Mesothelial cell of epicardium (in vitro differentiated cells): ENCODE measurements around the gene EPHA4. TPM values are rescaled to one million over a fixed set of nuclear protein-coding genes. Genes with fewer than 3 reads are reported as not detected.
A peak's percentile ranks its signal among the peaks of the same experiment; 100 is the strongest.

Experiments used
- DNase-seq, 2 experiments: peaks; one replicate each; pipeline ENCODE4 v3.0.0; 2021; ENCODE audit warnings: low spot score in 2 of 2; ENCODE audit not compliant: unreplicated experiment in 2 of 2
- H3K27ac Mint-ChIP-seq: 2 replicates; pipeline ENCODE4 v1.8.0; 2021; ENCODE audit warnings: mixed read lengths
- H3K27me3 Mint-ChIP-seq: 2 replicates; pipeline ENCODE4 v1.8.0; 2021; ENCODE audit warnings: low read depth, mixed read lengths
- H3K36me3 Mint-ChIP-seq: 2 replicates; pipeline ENCODE4 v1.8.0; 2021; ENCODE audit warnings: mixed read lengths
- H3K4me1 Mint-ChIP-seq: 2 replicates; pipeline ENCODE4 v1.8.0; 2021; ENCODE audit warnings: mixed read lengths
- H3K4me3 Mint-ChIP-seq: 2 replicates; pipeline ENCODE4 v1.8.0; 2021; ENCODE audit warnings: mild to moderate bottlenecking, moderate library complexity, mixed read lengths
- H3K9me3 Mint-ChIP-seq: 2 replicates; pipeline ENCODE4 v1.8.0; 2021; ENCODE audit warnings: mixed read lengths
- total RNA-seq: library from RNA; stranded (reverse); gene quantifications from 3 replicates; pipeline ENCODE4 v1.2.1, GENCODE V29; 2021
- TF ChIP-seq, protein P1 (sequence below): fragments of 200-600 bp; sonication (generic); IDR thresholded peaks from one replicate; pipeline ENCODE4 v1.5.0; 2021; ENCODE audit warnings: antibody characterized with exemption; ENCODE audit not compliant: unreplicated experiment

The EPHA4 gene
- total RNA-seq, 1 donor from 2014 or later: 20.5 TPM

DNA sequence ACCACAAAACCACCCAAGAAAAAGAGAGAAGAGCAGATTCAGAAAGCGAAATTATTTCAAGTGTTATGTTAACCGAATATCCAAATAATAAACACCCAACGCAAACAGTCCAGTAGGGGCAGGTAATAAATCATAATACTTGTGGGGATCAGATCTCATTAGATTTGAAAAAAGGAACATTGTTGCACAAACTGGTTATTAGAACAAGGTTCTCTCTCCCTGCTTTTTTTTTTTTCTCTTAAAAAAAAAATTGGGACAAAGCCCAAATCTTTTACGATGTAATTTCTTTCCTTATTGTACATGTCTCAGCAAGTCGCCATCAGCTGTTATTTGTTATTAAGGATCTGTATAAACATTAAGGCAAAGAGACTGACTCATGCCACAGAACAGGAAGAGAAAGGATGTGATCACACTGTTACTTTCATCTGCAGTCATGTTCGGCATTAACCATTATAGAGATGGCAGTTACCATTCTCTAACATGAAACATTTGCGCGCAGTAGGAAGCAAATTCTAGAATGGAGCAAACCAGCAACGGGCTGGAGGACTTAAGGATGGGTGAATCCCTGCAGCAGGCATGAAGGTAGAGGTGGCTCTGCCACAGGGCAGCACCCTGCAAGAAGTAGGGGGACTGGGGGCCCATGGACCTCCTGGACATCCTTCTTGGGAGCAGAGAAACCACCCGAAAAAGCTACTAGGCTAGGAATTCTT is 42.0 kb downstream of the EPHA4 start:
- H3K4me1 Mint-ChIP-seq: peaks cover 44% of the 10 kb centered on the region
- no peaks in the 10 kb centered on the region for H3K36me3 Mint-ChIP-seq
- H3K27ac Mint-ChIP-seq: peak overlapping the region; percentile 21
- TF ChIP-seq, protein P1, sequence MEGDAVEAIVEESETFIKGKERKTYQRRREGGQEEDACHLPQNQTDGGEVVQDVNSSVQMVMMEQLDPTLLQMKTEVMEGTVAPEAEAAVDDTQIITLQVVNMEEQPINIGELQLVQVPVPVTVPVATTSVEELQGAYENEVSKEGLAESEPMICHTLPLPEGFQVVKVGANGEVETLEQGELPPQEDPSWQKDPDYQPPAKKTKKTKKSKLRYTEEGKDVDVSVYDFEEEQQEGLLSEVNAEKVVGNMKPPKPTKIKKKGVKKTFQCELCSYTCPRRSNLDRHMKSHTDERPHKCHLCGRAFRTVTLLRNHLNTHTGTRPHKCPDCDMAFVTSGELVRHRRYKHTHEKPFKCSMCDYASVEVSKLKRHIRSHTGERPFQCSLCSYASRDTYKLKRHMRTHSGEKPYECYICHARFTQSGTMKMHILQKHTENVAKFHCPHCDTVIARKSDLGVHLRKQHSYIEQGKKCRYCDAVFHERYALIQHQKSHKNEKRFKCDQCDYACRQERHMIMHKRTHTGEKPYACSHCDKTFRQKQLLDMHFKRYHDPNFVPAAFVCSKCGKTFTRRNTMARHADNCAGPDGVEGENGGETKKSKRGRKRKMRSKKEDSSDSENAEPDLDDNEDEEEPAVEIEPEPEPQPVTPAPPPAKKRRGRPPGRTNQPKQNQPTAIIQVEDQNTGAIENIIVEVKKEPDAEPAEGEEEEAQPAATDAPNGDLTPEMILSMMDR: no peak
- DNase-seq: no peak
- H3K9me3 Mint-ChIP-seq: no peaks in the 10 kb centered on the region
- no peak overlapping the region for H3K4me3 Mint-ChIP-seq
- H3K27me3 Mint-ChIP-seq: no peaks in the 10 kb centered on the region

DNA sequence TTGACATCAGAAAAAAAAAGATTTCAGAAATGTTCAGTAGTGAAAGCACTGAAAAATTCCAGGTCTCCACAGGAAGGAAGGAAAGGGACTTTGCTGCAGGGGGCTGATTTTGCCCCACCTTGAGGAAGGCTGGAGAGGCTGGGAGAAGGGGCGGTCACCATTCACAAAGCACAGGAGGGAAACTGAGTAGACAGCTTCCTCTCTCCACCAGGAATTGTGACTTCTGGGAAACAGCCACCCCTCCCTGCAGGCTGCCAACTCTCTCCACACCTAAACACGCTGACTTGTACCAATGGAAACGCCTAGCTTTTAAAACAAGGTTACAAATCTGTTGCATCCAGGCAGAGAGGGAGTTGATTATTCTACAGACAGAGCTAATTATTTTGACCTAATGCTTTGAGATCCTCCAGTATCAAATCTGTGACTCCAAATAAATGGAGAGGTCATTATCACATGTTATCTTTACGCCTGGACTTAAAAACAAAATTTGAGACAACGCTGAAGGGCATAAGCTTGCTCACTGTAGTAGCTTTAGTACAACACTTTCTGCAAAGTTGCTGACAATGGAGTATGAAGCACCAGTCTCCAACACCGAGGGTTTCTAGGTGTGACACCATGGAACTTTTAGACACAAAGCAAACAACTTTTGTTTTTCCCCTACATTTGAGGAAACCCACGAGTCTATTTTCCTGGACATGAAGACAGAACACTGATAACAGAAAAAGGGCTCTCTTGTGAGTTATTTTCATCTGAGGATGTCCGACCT is 42.7 kb downstream of the EPHA4 start:
- H3K4me3 Mint-ChIP-seq: no peak overlapping the region
- no peaks in the 10 kb centered on the region for H3K36me3 Mint-ChIP-seq
- peak overlapping the region; percentile 2 for H3K27ac Mint-ChIP-seq
- peaks cover 46% of the 10 kb centered on the region for H3K4me1 Mint-ChIP-seq
- no peak for DNase-seq
- no peaks in the 10 kb centered on the region for H3K27me3 Mint-ChIP-seq
- TF ChIP-seq, protein P1: no peak
- no peaks in the 10 kb centered on the region for H3K9me3 Mint-ChIP-seq

DNA sequence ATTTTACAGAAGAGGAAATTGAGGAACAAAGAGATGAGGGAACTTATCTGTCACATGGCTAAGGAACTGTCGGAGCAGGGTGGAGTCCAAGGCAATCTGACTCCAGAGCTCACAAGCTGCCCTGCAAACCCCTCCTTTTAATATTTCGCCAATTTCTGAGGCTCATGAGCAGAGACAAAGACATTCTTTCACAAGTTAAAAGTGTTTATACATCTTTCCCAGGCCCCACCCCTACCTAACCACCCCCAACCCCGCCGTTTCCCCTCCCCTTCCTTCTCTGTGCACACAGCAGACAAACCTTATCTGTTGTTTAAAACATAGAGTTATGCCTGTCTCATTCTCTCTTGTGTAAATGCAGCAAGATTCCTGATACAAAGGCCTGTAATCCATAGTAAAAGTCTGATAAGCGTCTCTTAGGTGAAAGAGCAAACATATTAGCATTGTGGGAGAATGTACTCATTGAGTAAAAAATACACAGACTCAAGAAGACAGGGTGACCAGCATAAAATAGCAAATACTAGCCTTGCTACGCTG is 44.3 kb downstream of the EPHA4 start:
- Mint-ChIP-seq H3K4me3 (no peak overlapping the region), H3K36me3 (no peaks in the 10 kb centered on the region), H3K27ac (peak overlapping the region; percentile 64), H3K27me3 (no peaks in the 10 kb centered on the region), H3K9me3 (no peaks in the 10 kb centered on the region), H3K4me1 (peaks cover 46% of the 10 kb centered on the region)
- DNase-seq: no peak
- TF ChIP-seq, protein P1: no peak

DNA sequence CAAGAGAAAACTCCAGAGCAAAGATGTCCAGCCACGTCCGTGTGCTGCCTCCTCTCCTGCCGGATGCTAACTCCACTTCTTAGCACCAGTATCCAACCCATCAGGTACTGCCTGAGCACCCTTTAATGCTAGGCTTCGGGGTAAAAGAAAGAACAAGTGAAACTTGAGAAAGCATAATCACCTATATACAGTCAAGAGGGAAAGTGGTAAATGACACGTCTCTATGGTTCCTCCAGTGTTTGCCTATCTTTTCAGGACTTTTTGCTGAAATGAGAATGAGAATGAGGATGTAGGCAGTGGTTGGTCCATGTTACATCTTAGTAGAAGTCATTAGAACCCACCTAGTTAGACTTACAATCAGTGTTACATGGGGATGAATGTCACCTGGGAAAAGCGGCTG is 47.9 kb downstream of the EPHA4 start:
- peaks cover 32% of the 10 kb centered on the region for H3K4me1 Mint-ChIP-seq
- H3K27ac Mint-ChIP-seq: no peak overlapping the region
- no peaks in the 10 kb centered on the region for H3K36me3 Mint-ChIP-seq

DNA sequence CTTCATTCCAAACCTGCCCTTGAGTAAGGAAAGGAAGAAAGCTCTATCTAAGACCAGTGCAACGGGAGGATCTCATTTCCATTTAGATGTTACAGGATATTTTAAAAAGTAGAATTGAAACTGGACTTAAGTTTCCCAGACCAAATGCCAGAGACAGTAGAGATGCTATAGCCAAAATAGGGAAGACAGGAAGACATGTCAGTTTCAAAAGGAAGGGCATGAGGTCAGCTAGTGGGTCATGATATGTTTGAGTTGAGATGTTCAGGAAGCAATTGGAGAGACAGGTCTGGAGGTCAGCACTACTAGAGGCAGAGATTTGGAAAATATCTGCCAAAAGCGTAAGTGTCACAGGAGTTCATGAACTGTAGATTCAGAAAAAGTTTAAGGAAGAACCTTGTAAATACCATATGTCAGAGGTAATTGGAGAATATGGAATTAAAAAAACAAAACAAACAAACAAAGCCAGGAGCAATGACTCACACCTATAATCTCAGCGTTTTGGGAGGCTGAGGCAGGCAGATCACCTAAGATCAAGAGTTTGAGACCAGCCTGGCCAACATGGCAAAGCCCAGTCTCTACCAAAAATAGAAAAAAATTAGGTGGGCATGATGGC is 50.8 kb downstream of the EPHA4 start:
- DNase-seq: no peak
- Mint-ChIP-seq H3K4me1 (peaks cover 12% of the 10 kb centered on the region), H3K27ac (no peak overlapping the region), H3K9me3 (no peaks in the 10 kb centered on the region), H3K27me3 (no peaks in the 10 kb centered on the region), H3K4me3 (no peak overlapping the region), H3K36me3 (no peaks in the 10 kb centered on the region)
- TF ChIP-seq, protein P1: no peak

More for the DNA sequence above, 47.9 kb downstream of the EPHA4 start:
- Mint-ChIP-seq H3K4me3 (no peak overlapping the region), H3K27me3 (no peaks in the 10 kb centered on the region), H3K9me3 (no peaks in the 10 kb centered on the region)
- DNase-seq: no peak
- TF ChIP-seq, protein P1: no peak
